NCI-H187 (cell line): ENCODE data around the gene RPS19.

Experiments used
- DNase-seq, 2 experiments: peaks; one replicate each; lab custom pipeline; 2025; lab: John Stamatoyannopoulos, UW

Gene RPS19

DNA sequence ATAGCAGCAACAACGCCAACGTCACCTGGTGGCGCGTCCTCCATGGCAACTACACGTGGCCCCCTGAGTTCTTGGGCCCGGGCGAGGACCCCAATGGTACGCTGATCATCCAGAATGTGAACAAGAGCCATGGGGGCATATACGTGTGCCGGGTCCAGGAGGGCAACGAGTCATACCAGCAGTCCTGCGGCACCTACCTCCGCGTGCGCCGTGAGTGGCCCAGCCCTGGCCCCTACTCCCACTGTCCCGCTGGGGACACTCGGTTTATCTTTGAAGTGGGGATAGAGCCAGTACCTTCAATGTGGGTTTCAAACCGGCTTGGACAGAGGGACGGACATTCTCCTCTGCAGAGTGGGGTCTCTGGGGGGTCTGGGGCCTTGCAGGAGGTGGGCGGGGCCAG lies 19.0 kb downstream of the RPS19 start:
- no peak for DNase-seq

DNA sequence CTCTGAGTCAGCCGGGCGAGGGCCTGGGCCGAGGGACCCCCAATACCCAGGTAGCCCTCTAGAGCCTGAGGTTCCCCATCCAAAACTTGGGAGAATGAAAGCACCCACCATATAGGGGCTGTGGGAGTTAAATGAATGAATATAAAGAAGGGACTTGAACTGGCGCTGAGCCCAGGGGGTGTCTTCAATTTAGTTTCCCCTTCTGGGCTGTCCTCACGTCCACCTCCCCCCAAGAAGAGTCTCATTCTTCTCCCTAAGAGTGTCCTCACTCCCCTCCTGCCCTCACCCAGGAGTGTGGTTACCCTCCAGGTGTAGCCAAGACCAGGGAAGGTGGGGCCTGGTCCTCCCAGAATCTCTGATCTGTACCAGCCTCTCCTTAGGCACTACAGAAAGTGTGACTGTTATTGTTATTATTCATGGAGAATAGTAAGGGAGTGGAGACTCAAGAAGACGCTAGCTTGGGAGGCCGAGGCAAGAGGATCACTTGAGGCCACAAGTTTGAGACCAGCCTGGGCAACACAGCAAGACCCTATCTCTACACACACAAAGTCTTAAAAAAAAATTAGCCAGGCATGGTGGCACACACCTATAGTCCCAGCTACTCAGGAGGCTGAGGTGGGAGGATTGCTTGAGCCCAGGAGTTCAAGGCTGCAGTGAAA lies 19.7 kb downstream of the RPS19 start:
- no peak for DNase-seq

DNA sequence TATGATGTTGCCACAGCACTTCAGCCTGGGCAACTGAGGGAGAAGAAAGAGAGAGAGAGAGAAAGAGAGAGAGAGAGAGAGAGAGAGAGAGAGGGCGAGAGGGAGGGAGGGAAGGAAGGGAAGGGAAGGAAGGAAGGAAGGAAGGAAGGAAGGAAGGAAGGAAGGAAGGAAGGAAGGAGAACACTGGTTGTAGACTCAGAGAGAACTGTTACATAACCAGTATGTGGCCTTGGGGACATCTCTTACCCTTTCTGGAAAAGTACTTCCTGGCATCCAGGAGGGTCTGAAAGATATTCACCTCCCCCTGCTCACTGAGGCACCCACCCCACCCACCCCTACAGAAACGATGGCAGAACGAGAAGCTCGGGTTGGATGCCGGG lies 20.3 kb downstream of the RPS19 start:
- DNase-seq = no peak

DNA sequence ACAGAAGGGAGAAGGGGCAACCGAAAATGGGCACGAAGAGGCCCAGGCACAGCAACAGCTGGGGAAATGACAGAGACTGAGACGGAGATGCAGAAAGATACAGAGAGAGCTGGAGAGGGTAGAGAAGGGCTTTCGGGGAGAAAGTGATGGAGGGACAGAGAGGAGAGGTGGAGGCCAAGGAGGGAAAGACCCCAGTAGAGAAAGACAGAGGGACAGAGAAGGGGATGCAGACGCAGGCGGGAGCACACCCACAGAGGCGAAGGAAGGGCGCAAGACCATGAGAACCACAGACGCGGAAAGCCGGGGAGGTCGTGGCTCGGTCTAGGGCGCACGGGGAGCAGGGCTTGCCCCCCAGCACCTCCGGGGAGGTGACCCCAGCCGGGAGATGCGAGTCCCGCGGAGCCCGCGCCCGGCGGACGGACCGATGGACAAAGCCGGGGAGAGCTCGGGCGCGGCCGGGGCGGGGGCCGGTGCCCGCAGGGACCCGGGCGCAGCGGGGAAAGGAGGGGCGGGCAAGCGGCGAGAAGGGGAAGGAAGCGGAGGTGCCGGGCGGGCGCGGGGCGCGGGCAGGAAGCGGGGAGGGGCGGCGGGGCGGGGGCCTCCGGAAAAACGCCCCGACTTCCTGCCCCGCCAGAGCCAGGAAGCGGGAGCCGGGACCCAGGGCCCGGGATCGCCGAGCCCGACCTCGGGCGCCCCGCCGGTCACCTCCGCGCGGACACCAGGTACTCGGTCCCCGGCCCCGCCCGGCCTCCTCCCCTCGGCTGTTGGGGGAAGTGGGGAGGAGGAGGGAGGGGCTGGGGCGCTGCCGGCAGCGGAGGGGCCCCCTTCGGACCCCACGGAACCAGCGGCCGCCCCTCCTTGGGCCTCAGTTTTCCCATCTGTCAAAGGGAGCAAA lies 22.8 kb downstream of the RPS19 start, which contains the start of gene ARHGEF1:
Gene ARHGEF1 (plus strand): TSS at position 617 of the 895 bp plus-strand sequence. CDS start 4,899 bp downstream, outside the sequence.
- no peak for DNase-seq

DNA sequence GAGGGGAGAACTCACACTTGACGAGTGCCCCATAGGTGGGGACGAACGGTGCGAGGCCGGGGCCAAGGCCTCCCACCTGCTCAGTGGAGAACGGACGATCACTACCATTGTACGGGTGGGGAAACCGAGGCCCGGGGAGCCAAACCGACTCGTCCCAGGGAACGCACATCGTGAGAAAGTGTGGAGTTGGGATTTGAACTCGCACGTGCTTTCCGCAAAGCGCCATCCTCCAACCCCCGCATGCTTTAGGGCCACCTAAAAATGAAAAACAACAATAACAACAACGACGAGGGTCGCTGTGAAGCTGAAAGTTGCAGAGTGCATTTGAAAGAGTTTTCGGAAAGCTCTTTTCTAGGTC lies 23.4 kb downstream of the RPS19 start:
- DNase-seq = no peak

DNA sequence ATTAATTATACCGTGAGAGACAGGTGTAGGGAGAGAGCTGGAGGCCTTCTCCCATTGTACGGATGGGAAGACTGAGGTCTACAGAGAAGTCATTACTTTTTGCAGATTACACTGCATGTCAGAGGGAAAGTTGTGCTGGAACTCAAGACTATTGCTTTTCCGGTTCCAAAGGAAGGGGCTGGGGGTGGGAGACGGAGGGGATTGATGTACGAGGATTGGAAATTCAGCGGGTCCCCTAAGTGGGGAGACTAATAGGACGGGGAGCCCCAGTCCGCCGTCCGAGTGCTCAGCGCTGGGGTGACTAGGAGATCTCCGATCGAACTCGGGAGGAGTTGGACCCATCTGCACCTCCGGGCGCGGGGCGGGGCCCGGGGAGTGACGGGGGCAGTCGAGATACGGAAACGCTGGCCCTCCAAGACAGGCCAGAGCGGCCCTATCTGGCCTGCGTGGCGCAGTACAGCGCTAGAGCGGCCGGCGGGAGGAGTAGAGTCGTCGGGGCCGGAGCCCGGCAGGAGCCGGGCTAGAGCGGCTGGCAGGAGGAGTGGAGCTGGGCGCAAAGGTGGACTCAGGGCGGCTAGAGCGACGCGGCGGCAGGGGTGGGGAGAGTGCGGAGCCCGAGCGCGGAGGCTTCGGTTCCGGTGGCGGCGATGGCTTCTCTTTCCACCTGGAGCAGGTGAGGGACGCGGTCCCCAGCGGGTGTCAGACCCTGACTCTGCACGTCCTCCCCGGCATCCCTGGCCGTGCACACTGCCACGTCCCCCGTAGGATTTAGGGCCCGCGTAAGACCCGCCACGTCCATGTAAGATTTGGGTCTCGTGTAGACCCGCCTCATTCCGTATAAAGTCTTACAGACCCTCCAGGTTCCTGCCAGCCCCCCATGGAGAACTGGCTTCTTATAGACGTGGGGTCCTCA lies 24.0 kb downstream of the RPS19 start:
- DNase-seq = peak; percentile 86 to 99

DNA sequence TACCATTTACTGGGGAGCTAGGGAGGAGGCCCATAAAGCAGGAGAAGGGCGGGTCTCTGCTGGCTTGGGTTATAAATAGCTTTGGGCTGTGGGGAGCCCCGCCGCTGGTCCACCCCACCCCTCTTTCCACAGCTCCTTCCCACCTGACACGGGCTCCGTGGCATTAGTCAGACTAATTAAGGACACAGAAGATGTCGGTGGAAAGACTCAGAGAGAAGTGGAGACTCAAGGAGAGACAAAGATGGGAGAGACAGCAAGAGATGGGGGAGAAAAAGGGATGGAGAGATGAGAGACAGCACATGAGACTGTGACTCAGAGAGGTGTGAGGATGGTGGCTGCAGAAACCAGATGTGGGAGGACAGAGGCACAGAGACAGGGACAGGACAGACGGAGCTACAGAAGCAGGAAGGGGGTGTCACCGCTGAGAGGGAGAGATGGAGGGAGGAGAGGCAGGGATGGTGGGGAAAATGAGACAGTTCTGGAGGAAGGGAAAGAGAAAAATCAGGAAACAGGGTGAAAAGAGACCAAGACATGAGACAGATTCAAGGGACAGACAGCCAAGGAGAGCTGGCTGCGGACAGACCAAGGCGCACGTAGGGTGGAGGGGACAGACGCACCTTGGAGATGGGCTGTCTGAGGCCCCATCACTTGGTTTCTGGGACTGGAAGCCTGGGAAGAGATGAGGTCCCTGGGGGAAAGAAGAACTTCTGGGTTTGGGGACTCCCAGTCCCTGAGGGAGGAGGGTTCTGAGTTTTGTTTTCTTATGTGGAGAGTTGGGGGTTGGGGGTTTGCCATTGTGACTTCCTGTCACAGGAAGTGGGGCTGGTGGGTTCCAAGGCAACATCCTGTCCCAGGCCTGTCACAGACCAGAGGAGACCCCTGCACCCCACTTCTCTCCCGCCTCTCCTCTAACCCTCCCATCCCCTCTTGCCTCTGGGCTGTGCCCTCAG lies 27.0 kb downstream of the RPS19 start:
- no peak for DNase-seq

DNA sequence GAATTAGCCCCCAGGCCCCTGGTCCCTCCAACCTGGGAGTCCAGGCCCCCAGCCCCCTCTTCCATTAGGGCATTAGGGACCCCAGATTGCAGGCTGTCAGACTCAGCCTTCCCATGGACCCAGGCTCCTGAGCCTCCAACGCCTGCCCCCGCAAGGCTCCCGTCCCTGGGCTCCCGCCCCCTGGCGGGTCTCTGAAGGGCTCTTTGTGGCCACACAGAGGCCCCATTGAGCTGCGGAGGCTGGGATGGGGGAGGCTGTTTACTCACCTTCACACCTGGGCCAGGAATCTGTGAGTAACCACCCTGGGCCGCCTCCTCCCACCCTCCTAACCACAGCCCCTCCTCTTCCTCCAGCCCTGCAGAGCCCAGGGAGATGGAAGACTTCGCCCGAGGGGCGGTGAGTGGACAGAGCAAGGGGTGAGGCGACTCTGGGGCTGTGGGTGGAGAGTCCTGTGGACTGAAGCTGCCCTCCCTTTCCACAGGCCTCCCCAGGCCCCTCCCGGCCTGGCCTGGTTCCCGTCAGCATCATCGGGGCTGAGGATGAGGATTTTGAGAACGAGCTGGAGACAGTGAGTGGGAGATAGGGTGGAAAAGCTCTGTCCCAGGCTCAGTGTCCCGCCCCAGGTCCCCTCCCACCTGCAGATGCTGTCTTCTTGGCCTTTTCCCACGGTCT lies 27.8 kb downstream of the RPS19 start:
- peak; percentile 48 to 81 for DNase-seq

DNA sequence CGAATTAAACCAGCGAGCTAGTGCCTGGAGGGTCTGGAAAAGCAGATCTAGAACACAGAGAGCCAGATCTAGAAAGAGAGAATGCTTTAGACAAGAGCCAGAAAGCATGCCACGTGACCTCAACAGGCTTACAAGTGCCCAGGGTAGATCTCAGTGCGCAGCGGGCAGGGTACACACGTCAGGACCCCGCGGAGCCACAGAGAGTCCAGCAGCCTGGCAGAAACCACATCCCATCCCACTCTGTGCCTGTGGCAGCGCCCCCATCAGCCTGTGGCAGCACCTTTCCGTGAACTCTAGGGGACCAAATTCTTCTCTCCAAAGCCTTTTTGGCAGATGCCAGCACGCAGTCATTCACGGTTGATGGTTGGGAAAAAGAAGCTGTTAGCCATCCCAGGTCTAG lies 28.9 kb downstream of the RPS19 start:
- no peak for DNase-seq

DNA sequence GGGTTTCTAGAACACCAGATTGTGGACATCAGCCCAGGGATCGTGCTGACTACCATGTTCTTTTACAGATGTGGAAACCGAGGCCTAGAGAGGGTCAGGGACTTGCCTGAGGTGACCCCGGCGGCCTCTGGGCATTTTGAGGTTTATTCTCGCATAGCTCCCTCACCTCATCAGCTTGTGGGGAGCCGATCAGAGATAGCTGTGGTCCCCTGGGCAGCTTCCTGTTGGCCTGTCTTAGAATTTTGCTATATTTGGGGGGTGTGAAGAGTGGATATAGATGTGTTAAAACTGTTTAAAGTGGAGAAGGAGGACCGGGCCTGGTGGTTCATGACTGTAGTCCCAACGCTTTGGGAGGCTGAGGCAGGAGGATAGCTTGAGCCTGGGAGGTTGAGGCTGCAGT lies 29.8 kb downstream of the RPS19 start:
- no peak for DNase-seq

DNA sequence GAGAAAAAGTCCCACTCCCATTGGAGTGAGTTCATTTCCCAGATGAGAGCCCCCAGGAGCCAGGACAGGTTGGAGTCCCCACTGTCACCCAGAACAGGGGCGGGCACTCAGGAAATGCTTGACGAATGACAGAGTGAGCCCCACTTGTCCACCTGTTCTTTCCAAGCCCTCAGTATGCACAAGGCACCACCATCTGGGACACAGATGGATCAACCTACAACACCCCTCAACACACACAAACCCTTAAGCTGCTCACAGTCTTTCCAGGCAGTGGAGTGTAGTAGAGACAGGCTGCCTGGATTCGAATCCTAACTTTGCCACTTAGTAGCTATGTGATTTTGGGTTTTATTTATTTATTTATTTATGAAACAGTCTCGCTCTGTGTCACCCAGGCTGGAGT lies 30.9 kb downstream of the RPS19 start:
- no peak for DNase-seq

DNA sequence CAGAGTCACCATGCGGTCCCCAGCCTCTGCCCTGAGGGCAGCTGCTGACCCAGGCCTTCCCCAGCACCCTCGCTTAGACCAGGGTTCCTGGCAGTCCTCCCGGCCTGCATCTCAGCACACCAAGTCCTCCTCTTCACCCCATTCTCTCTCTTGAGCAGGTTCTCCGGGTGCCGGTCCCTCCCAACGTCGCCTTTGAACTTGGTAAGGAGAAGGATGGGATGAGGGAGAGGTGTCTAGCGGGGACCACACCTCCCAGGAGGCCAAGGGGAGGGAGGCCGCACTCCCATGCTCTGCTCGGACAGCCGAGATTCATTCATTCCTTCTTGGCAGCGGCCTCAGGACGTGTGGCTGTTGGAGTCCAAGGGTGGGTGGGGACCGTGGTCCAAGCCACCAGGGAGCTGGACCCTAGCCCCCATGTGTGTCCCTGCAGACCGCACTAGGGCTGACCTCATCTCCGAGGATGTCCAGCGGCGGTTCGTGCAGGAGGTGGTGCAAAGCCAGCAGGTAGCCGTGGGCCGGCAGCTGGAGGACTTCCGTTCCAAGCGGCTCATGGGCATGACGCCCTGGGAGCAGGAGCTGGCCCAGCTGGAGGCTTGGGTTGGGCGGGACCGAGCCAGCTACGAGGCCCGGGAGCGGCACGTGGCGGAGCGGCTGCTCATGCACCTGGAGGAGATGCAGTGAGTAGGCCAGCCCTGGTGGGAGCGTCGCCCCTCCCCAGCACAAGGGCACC lies 32.3 kb downstream of the RPS19 start:
- DNase-seq = no peak

DNA sequence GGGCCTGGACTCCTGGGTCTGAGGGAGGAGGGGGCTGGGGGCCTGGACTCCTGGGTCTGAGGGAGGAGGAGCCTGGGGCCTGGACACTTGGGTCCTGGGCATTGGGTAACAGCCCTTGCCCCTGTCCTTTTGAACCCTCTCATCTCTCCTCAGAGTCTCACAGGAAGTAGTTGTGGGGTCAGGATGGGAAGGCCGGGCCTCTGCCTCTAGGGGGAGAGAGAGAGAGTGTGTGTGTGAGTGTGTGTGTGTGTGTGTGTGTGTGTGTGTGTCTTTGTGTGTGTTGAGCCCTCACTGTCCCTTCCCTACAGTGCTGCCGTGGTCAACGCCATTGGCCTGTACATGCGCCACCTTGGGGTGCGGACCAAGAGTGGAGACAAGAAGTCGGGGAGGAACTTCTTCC lies 33.8 kb downstream of the RPS19 start:
- no peak for DNase-seq

DNA sequence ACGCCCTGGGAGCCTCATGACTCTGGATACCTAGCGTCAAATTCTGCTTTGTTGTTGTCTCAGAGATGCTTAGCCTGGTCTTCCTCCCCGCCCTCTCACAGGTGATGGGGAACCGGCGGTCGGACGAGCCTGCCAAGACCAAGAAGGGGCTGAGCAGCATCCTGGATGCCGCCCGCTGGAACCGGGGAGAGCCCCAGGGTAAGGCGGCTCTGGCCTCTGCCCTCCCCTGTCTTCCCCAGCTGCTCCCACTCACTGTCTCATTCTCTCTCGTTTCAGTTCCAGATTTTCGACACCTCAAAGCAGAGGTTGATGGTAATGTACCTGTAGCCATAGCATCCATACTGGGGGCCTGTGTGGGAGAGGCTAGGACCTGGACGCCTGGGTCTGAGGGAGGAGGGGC lies 34.3 kb downstream of the RPS19 start:
- no peak for DNase-seq

DNA sequence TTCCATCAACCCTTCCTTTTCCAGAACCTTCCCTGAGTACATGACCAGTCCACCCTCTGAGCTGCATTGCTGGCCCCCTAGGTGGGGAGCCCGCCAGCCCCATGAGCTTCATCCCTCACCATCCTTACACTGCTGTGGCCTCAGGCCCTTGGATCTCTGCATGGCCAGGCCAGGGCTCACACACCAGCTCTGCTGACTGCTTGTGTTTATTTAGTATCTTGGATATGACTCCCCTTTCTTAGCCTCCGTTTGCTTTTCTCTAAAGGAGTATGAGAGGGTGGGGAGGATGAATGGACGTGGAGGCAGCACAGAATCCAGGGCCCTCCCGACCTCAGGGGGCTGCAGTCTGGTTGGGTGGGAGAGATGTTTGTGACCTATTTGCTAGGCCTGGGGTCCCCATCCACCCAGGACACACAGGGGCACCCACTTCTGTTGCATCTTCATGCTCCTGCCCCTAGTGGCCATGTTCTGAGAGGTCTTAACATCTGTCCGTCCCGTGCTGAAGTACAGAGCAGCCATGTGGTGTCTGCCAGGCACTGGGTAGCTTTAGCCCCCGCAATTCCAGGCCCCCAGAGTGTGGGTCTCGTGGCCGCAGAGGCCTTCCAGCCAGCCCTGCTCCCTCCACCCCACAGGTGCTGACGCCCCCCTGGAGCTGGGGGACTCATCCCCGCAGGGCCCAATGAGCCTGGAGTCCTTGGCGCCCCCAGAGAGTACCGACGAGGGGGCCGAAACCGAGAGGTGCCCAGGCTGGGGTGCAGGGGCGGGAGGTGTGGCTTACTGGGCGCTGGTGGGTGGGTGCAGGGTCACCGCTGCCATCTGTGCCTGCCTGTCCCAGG lies 35.9 kb downstream of the RPS19 start:
- no peak for DNase-seq

DNA sequence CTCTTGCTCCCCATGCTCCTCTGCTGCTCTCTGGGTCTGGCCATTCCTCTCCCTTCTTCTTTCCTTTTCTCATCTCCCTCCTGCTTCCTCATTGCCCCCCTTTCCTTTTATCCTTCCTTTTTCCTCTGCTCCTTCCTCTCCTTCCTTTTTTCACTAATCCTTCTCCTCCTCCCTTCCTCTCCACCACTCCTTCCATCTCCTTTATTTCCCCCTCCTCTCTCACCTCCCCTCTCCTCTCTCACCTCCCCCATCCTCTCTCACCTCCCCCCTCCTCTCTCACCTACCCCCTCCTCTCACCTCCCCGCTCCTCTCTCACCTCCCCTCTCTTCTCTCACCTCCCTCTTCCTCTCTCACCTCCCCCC lies 36.5 kb downstream of the RPS19 start:
- DNase-seq = no peak

DNA sequence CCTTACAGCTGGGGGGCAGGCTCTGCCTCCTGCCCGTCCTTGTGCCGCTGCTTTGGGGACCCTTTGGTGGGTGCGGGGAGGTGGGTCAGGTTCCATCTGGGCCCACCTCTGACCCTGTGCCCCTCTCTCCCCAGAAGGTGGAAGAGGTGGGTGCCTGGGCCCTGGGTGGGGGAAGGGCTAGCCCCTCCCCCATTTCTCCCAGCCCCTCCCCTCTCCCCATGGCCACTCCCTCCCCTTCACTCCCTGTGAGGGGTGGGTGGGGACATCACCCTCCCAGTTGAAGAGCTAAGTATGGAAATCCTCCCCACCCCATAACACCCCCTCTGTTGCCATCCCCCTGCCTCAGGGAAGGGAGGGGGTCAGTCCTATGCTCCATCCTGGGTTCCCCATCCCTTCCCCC lies 37.1 kb downstream of the RPS19 start:
- DNase-seq = no peak

DNA sequence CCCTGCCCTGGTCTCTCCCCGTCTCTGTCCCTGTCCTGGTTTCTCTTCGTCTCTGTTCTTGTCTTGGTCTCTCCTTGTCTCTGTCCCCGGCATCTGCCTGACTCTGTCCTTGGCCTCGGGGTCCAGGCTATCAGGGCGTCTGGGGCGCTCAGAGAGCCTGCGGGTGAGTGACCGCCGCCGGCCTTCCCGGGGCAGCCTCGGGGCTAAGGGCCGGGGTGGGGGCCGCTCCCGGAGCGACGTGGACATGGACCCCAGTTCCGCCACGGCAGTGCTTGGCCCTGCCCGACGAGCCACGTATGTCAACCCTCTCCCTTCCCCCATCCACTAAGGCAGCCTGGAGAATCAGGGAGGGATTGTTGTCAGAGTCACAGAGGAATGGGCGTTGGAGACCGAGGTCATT lies 37.8 kb downstream of the RPS19 start:
- no peak for DNase-seq

DNA sequence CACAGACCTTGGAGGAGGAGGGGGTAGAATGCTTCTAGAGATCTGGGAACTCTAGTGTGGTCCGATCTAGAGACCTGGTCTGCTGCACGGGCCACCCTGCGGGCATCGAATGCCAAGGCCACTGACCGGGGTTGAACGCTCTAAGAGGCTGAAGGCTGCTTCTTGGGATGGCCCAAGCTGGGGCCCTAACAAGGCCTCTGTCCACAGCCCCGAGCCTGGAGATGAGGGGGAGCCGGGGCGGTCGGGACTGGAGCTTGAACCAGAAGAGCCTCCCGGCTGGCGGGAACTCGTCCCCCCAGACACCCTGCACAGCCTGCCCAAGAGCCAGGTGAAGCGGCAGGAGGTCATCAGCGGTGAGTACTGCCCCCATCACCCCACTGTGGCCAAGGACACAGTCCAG lies 38.2 kb downstream of the RPS19 start:
- no peak for DNase-seq
